ENCODE data around the gene LCA5L.

- TF ChIP-seq POLR2A (IDR thresholded peaks at IDR 0.05) (no peak), CTCF (IDR thresholded peaks at IDR 0.05) (no peak)
Observed at GRCh38 chr21:39373634-39374033, 71.9 kb downstream of the LCA5L start.

All from testis (tissue), 2 donors.